Lung (tissue), 12 donors: ENCODE data around the gene TNFRSF12A. TPM values are rescaled to one million over a fixed set of nuclear protein-coding genes. Genes with fewer than 3 reads are reported as not detected.

ENCODE experiments used
- ATAC-seq: fragments of 200-7000 bp; cut with Tn5 transposase; one replicate; pipeline ENCODE4 v1.9.1; 2020; ENCODE audit warnings: moderate number of reproducible peaks; ENCODE audit not compliant: insufficient read depth, low FRiP score
- DNase-seq, 3 donors: peaks; one replicate each; pipeline ENCODE4 v3.0.0-alpha.2; 2013 to 2017
- H3K27ac ChIP-seq, 2 donors: one replicate each; pipeline ENCODE4 v1.5.1; 2013; ENCODE audit warnings: mild to moderate bottlenecking in 2 of 2, moderate library complexity in 2 of 2, control low read depth in 1 of 2, inconsistent platforms in 1 of 2, low read depth in 1 of 2, low read length in 1 of 2
- H3K27me3 ChIP-seq, 3 donors: one replicate each; pipeline ENCODE4 v1.5.1; 2013; ENCODE audit warnings: low read length in 2 of 3; ENCODE audit not compliant: control insufficient read depth in 3 of 3, insufficient read depth in 3 of 3
- H3K36me3 ChIP-seq, 4 donors: one replicate each; pipeline ENCODE4 v1.5.1; 2013; ENCODE audit warnings: low read length in 4 of 4, mild to moderate bottlenecking in 1 of 4, moderate library complexity in 1 of 4; ENCODE audit not compliant: control insufficient read depth in 4 of 4, insufficient read depth in 4 of 4
- H3K4me1 ChIP-seq, 5 donors: one replicate each; pipeline ENCODE4 v1.5.1; 2013; ENCODE audit warnings: low read length in 5 of 5, mild to moderate bottlenecking in 2 of 5, moderate library complexity in 1 of 5; ENCODE audit not compliant: control insufficient read depth in 5 of 5, insufficient read depth in 5 of 5
- H3K4me3 ChIP-seq: one replicate; pipeline ENCODE4 v1.5.1; 2013; ENCODE audit warnings: mild to moderate bottlenecking, control low read depth, moderate library complexity
- H3K9ac ChIP-seq, 2 donors: one replicate each; pipeline ENCODE4 v1.5.1; 2013; ENCODE audit warnings: low read length in 2 of 2, control low read depth in 1 of 2; ENCODE audit not compliant: insufficient read depth in 1 of 2
- H3K9me3 ChIP-seq, 4 donors: one replicate each; pipeline ENCODE4 v1.5.1; 2013; ENCODE audit warnings: low read length in 3 of 4, mild to moderate bottlenecking in 1 of 4, moderate library complexity in 1 of 4; ENCODE audit not compliant: control insufficient read depth in 4 of 4, insufficient read depth in 3 of 4
- CTCF ChIP-seq: IDR thresholded peaks from 2 replicates; pipeline ENCODE4 v1.5.1; 2012; ENCODE audit warnings: mild to moderate bottlenecking; ENCODE audit errors: control extremely low read depth, extremely low read depth
- WGBS, 2 donors: extraction: QIAGEN DNeasy Blood & Tissue Kit; methylation state at CpG; one replicate each; pipeline ENCODE4 v1.1.7; 2013; 5-methylcytosine and 5-hydroxymethylcytosine counted together
- polyA plus RNA-seq, 2 donors: library from polyadenylated mRNA; stranded (reverse); fragments of 200-250 nt; gene quantifications; one replicate each; pipeline ENCODE4 v1.2.1, GENCODE V29; 2013
- total RNA-seq, 2 donors: library from RNA; depleted of rRNA in 1 of 2; stranded (reverse); fragments of >200 nt in 1 of 2; gene quantifications; one replicate each; pipeline ENCODE4 v1.2.1, GENCODE V29; 2014 to 2021
- donor health status: control.
- donor health status: control.
- donor health status: Bipolar disorder and iron deficiency.
- donor health status: healthy.
- donor health status: DM: yes; HTN: yes; CAD: no.

Gene TNFRSF12A
- total and polyA plus RNA-seq, 4 donors: 19.1 to 192 (median 119) TPM

GRCh38 chr16:2976673-2977072 is 43.5 kb upstream of the TNFRSF12A start:
- Histone ChIP-seq H3K27ac (no peak overlapping the region), H3K27me3 (no peaks in the 10 kb centered on the region), H3K9me3 (no peaks in the 10 kb centered on the region), H3K4me1 (peaks cover 0 to 45% (median 5%) of the 10 kb centered on the region in 5 donors), H3K36me3 (no peaks in the 10 kb centered on the region), H3K4me3 (no peak overlapping the region), H3K9ac (no peak overlapping the region)
- ATAC-seq (no peak), DNase-seq (no peak)
- no peak for TF ChIP-seq CTCF
- 95% methylated on average over 15 of the region's 15 CpGs for WGBS, 2 donors

- DNase-seq (peak in 2 of 3 donors; percentile 54 to 77), ATAC-seq (no peak)
- Histone ChIP-seq H3K9me3 (no peaks in the 10 kb centered on the region), H3K36me3 (no peaks in the 10 kb centered on the region), H3K27ac (no peak overlapping the region), H3K4me3 (no peak overlapping the region), H3K27me3 (no peaks in the 10 kb centered on the region), H3K9ac (no peak overlapping the region), H3K4me1 (peaks cover 0 to 41% (median 5%) of the 10 kb centered on the region in 5 donors)
- no peak for TF ChIP-seq CTCF
- 70 to 81% methylated on average over 6 of the region's 6 CpGs for WGBS, 2 donors
Measured at GRCh38 chr16:2977440-2977839, 42.7 kb upstream of the TNFRSF12A start.

- Histone ChIP-seq H3K9me3 (no peaks in the 10 kb centered on the region), H3K36me3 (no peaks in the 10 kb centered on the region), H3K9ac (no peak overlapping the region), H3K27ac (no peak overlapping the region), H3K4me3 (peak overlapping the region; percentile 42), H3K27me3 (no peaks in the 10 kb centered on the region), H3K4me1 (peaks cover 0 to 24% (median 7%) of the 10 kb centered on the region in 5 donors)
- ATAC-seq (no peak), DNase-seq (no peak)
- 6 to 9% methylated on average over 36 to 43 of the region's 43 CpGs for WGBS, 2 donors
- no peak for TF ChIP-seq CTCF
Measured at GRCh38 chr16:2979669-2980226, 40.4 kb upstream of the TNFRSF12A start.
